ENCODE data around the gene OR2V1.

- TF ChIP-seq CTCF (IDR thresholded peaks at IDR 0.05; ENCODE audit: low read depth, low read length): no peak
- no peak for TF ChIP-seq EZH2phosphoT487 (IDR thresholded peaks at IDR 0.05; ENCODE audit: low read depth)
These were observed 54.0 kb downstream of the OR2V1 start for GRCh38 chr5:181076920-181077319.

All from OCI-LY3 (cell line).